Mucosa of descending colon (tissue), 3 donors: ENCODE data around the gene ZNF175. TPM values are rescaled to one million over a fixed set of nuclear protein-coding genes. Genes with fewer than 3 reads are reported as not detected.
"Not testable (repeated sequence)": the region's sequence is repeated elsewhere in the genome, so short reads cannot be mapped to it uniquely, and the experiment has no call there.

Source experiments
- ATAC-seq: fragments of 200-7000 bp; cut with Tn5 transposase; one replicate; pipeline ENCODE4 v1.9.1; 2020; ENCODE audit warnings: mild to moderate bottlenecking, moderate library complexity
- DNase-seq, 3 donors: peaks; one replicate each; pipeline ENCODE4 v3.0.0-alpha.2; 2020
- H3K36me3 ChIP-seq: fragments of 200-600 bp; one replicate; pipeline ENCODE4 v1.8.0; 2021; ENCODE audit warnings: low read depth, mild to moderate bottlenecking
- H3K4me1 ChIP-seq: fragments of 200-600 bp; one replicate; pipeline ENCODE4 v1.8.0; 2021; ENCODE audit warnings: low read depth, mild to moderate bottlenecking
- H3K4me3 ChIP-seq: fragments of 200-600 bp; one replicate; pipeline ENCODE4 v1.8.0; 2021; ENCODE audit warnings: mild to moderate bottlenecking
- H3K9me3 ChIP-seq: fragments of 200-600 bp; one replicate; pipeline ENCODE4 v1.8.0; 2021; ENCODE audit warnings: mild to moderate bottlenecking
- CTCF ChIP-seq: fragments of 200-600 bp; IDR thresholded peaks from one replicate; pipeline ENCODE4 v1.8.0; 2022; ENCODE audit warnings: antibody characterized with exemption, mild to moderate bottlenecking
- intact Hi-C, 2 donors: fragments of 100-400 bp; cut with DNase I in 1 of 2; cut with micrococcal nuclease in 1 of 2; formaldehyde crosslinking; loops; one replicate each; pipeline versions ENCODE4 v1.11.0 to v1.11.1; 2022; cut with DNase I, micrococcal nuclease
- total RNA-seq, 3 donors: library from RNA; stranded (reverse); fragmentation: NEBNext Ultra II Directional in 2 of 3; extraction: Animal tissue kit (Norgen Biotek cat#: 25700) in 2 of 3; gene quantifications; one replicate each; pipeline versions ENCODE4 v1.2.1 to v1.2.4, GENCODE V29; 2021 to 2023
- donor health status: DM: no; HTN: no; CAD: no; lungs with moderate emphysema.
- donor health status: DM: no; HTN: no; CAD: no.
- donor health status: DM: no; HTN: yes; CAD: no.

Gene ZNF175
- total RNA-seq, 3 donors from 2014 or later = 9.4 to 13.6 (median 9.8) TPM

GRCh38 chr19:51628153-51628939 lies 57.3 kb downstream of the ZNF175 start:
- H3K36me3 ChIP-seq = no peaks in the 10 kb centered on the region
- H3K4me3 ChIP-seq = no peak overlapping the region
- intact Hi-C loops = no loop called here
- no peak for DNase-seq
- H3K4me1 ChIP-seq = no peaks in the 10 kb centered on the region
- no peak for TF ChIP-seq CTCF
- no peak for ATAC-seq
- H3K9me3 ChIP-seq = no peaks in the 10 kb centered on the region

GRCh38 chr19:51630315-51630714 lies 59.2 kb downstream of the ZNF175 start, which contains the start of gene SIGLEC5:
SIGLEC5 (minus strand) TSS chr19:51630401; CDS start chr19:51630335, 66 bp downstream.
- DNase-seq (peak in 1 of 3 donors; percentile 59), ATAC-seq (peak; percentile 62)
- H3K36me3 ChIP-seq, intact Hi-C loops, H3K9me3 ChIP-seq, H3K4me1 ChIP-seq, H3K4me3 ChIP-seq: not testable (repeated sequence)

GRCh38 chr19:51632126-51632525 lies 61.0 kb downstream of the ZNF175 start:
- no peaks in the 10 kb centered on the region for H3K4me1 ChIP-seq
- H3K9me3 ChIP-seq = peaks cover 3% of the 10 kb centered on the region
- no peak overlapping the region for H3K4me3 ChIP-seq
- H3K36me3 ChIP-seq = no peaks in the 10 kb centered on the region
- DNase-seq = no peak
- intact Hi-C loops = no loop called here
- no peak for ATAC-seq
- no peak for TF ChIP-seq CTCF

- intact Hi-C loops = no loop called here
- no peak for TF ChIP-seq CTCF
- no peak for ATAC-seq
Measured at GRCh38 chr19:51637362-51637978, 66.4 kb downstream of the ZNF175 start.

GRCh38 chr19:51639916-51640315 lies 68.8 kb downstream of the ZNF175 start:
- no peak for TF ChIP-seq CTCF
- ATAC-seq = no peak
- Histone ChIP-seq H3K9me3 (peaks cover 5% of the 10 kb centered on the region), H3K36me3 (no peaks in the 10 kb centered on the region), H3K4me1 (no peaks in the 10 kb centered on the region), H3K4me3 (no peak overlapping the region)
- intact Hi-C loops = no loop called here
- no peak for DNase-seq

More at GRCh38 chr19:51637362-51637978, 66.4 kb downstream of the ZNF175 start:
- Histone ChIP-seq H3K4me3 (no peak overlapping the region), H3K36me3 (no peaks in the 10 kb centered on the region), H3K4me1 (no peaks in the 10 kb centered on the region), H3K9me3 (peaks cover 5% of the 10 kb centered on the region)
- DNase-seq = no peak

- ATAC-seq (no peak), DNase-seq (no peak)
- Histone ChIP-seq H3K9me3 (peaks cover 5% of the 10 kb centered on the region), H3K36me3 (no peaks in the 10 kb centered on the region), H3K4me3 (no peak overlapping the region), H3K4me1 (no peaks in the 10 kb centered on the region)
- no peak for TF ChIP-seq CTCF
- intact Hi-C loops = no loop called here
Measured at GRCh38 chr19:51640386-51640785, 69.3 kb downstream of the ZNF175 start.
